Stomach (tissue), 4 donors: ENCODE results near the gene POTEM.
"Not testable (repeated sequence)": the region's sequence is repeated elsewhere in the genome, so short reads cannot be mapped to it uniquely, and the experiment has no call there.

ENCODE experiments used
- EP300 ChIP-seq: sonication (generic); formaldehyde crosslinking; IDR thresholded peaks from one replicate; pipeline ENCODE4 v1.6.1; 2017; ENCODE audit warnings: antibody characterized with exemption
- POLR2AphosphoS5 ChIP-seq, 3 donors: sonication (generic); formaldehyde crosslinking; IDR thresholded peaks; one replicate each; pipeline ENCODE4 v1.6.1; 2016; ENCODE audit warnings: antibody characterized with exemption in 3 of 3
- TF ChIP-seq, protein P1 (sequence below), 7 experiments: fragments of 450-650 bp in 4 of 7; fragments of 200-600 bp in 3 of 7; sonication (generic) in 3 of 7; IDR thresholded peaks; one replicate each; pipeline ENCODE4 v1.5.1; 2016 to 2019; ENCODE audit warnings: antibody characterized with exemption in 7 of 7, control low read depth in 2 of 7, mild to moderate bottlenecking in 1 of 7

DNA sequence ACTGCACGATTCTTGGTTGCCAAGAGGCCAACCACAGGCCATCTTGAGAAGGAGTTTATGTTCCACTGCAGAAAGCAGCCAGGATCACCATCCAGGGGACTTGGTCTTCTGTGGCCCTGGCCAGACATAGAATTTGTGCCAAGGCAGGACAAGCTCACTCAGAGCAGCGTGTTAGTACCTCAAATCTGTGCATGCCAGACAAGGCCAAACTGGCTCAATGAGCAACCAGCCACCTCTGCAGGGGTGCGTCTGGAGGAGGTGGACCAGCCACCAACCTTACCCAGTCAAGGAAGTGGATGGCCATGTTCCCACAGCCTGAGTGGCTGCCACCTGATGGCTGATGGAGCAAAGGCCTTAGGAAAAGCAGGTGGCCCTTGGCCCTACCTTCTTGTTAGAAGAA lies 48.0 kb downstream of the POTEM start:
- not testable (repeated sequence) for TF ChIP-seq EP300; POLR2AphosphoS5 (IDR thresholded peaks at IDR 0.05)
- TF ChIP-seq, protein P1, sequence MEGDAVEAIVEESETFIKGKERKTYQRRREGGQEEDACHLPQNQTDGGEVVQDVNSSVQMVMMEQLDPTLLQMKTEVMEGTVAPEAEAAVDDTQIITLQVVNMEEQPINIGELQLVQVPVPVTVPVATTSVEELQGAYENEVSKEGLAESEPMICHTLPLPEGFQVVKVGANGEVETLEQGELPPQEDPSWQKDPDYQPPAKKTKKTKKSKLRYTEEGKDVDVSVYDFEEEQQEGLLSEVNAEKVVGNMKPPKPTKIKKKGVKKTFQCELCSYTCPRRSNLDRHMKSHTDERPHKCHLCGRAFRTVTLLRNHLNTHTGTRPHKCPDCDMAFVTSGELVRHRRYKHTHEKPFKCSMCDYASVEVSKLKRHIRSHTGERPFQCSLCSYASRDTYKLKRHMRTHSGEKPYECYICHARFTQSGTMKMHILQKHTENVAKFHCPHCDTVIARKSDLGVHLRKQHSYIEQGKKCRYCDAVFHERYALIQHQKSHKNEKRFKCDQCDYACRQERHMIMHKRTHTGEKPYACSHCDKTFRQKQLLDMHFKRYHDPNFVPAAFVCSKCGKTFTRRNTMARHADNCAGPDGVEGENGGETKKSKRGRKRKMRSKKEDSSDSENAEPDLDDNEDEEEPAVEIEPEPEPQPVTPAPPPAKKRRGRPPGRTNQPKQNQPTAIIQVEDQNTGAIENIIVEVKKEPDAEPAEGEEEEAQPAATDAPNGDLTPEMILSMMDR (IDR thresholded peaks at IDR 0.05), result not testable (repeated sequence)
